Transverse colon (tissue), 4 donors: ENCODE data around the gene MVD.

ENCODE experiments used
- CTCF ChIP-seq, 5 experiments: fragments of 200-600 bp in 3 of 5; fragments of 450-650 bp in 2 of 5; sonication (generic) in 3 of 5; IDR thresholded peaks; 1 replicate in 2 of 5; 2 replicates in 3 of 5; pipeline ENCODE4 v1.5.1; 2016 to 2017; ENCODE audit warnings: antibody characterized with exemption in 5 of 5, inconsistent platforms in 3 of 5, mild to moderate bottlenecking in 2 of 5, moderate library complexity in 1 of 5
- EP300 ChIP-seq: sonication (generic); formaldehyde crosslinking; IDR thresholded peaks from one replicate; pipeline ENCODE4 v1.6.1; 2017; ENCODE audit warnings: antibody characterized with exemption, low read depth
- POLR2AphosphoS5 ChIP-seq, 3 donors: sonication (generic); formaldehyde crosslinking; IDR thresholded peaks; one replicate each; pipeline ENCODE4 v1.6.1; 2016; ENCODE audit warnings: antibody characterized with exemption in 3 of 3

DNA sequence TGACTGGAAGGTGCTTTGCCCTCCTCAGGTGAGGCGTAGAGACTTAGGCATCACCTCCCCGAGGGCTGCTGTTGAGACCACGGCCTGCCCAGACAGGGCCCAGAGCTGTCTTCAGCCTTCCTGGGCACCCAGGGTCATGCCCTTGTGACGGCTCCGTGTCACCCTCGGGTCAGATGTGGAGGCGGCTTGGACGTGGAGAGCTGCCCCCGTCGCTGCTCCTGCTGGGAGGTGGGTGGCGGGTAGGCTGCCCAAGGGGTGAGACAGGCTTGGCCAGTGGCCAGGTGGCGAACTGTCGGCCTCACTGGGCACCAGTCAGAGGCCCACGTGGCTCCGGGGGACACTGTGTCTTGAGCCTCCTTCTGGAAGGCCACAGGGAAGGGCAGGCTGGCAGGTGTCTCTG is 32.3 kb upstream of the MVD start:
- TF ChIP-seq CTCF (IDR thresholded peaks at IDR 0.05) (no peak), EP300 (no peak), POLR2AphosphoS5 (IDR thresholded peaks at IDR 0.05) (no peak)
